ENCODE measurements around the gene LGALS8.
A peak's percentile ranks its signal among the peaks of the same experiment; 100 is the strongest.
"Not testable (repeated sequence)": the region's sequence is repeated elsewhere in the genome, so short reads cannot be mapped to it uniquely, and the experiment has no call there.

LGALS8 gene

DNA sequence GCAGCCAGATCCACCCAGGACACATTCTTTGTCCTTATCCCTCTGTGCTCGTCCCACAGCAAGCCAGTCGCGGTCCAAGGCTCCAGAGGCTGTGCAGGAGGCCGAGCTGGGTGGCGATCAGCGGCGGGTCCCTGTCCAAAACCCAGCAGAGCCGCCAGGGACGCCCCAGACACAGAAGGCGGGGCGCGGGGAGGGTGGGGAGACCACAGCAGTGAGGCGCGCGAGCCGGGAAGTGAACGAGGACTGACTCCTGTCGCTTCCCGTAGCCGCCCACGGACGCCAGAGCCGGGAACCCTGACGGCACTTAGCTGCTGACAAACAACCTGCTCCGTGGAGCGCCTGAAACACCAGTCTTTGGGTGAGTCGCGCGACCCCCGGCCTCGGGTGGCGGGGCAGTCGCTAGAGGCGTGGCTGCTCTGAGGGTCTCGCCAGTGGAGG lies at the start of gene LGALS8:
Gene LGALS8 (plus strand): TSS at position 279 of the 438 bp plus-strand sequence. CDS start 2,089 bp downstream, outside the sequence.
- DNase-seq (ENCODE audit: low read depth) = peak; percentile 86

GRCh38 chr1:236476019-236476418 lies 47.8 kb upstream of the LGALS8 start:
- DNase-seq (ENCODE audit: low read depth) = no peak

DNA sequence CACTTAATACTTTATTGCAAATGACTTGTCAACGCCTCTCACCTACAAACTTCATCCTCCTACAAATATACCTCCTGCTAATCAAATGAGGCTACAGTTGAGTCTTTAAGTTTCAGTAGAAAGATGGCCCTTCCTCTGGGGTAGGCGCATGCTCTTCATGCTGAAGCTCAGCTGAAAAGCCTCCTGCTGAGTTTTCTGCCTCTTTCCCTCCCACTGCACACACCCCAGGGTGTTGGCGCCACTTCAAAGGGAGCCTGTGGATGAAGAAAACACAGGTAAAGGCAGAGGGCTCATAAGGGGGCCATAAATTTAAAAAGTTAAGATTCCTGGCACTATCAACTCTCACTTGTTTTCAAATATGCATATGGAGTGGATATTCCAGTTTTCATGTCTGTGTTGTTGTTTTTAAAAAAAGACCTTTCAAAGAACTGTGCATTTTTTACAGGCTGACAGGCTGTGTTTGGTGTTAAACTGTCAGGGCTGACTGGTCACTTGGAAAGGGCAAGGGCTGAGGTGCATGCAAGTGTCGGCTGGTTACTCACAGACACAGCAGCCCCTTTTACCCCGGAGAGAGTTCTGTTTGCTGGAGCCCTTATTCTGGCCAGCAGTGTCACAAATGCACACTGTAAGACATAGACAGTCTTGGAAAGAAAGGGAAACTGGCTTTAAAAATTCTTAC lies 42.9 kb upstream of the LGALS8 start:
- no peak for DNase-seq (ENCODE audit: low read depth)

DNA sequence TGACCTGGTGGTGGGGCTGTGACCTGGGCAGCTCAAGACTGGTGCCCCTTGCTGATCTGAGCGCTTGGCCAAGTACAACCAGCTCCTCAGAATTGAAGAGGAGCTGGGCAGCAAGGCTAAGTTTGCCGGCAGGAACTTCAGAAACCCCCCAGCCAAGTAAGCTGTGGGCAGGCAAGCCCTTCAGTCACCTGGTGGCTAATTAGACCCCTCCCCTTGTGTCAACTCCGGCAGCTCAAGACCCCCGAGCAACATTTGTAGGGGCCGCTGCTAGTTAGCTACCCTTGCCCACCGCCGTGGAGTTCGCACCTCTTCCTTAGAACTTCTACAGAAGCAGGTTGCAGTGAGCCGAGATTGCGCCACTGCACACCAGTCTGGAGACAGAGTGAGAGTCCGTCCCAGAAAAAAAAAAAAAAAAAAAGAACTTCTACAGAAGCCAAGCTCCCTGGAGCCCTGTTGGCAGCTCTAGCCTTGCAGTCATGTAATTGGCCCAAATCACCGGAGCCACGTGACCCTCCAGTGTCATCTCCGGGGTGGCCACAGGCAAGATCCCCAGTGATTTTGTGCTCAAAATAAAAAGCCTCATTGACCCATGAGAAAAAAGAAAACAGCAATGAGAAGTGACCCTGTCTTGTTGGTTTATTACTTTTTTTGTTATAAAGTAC lies 39.3 kb upstream of the LGALS8 start:
- DNase-seq (ENCODE audit: low read depth) = no peak

DNA sequence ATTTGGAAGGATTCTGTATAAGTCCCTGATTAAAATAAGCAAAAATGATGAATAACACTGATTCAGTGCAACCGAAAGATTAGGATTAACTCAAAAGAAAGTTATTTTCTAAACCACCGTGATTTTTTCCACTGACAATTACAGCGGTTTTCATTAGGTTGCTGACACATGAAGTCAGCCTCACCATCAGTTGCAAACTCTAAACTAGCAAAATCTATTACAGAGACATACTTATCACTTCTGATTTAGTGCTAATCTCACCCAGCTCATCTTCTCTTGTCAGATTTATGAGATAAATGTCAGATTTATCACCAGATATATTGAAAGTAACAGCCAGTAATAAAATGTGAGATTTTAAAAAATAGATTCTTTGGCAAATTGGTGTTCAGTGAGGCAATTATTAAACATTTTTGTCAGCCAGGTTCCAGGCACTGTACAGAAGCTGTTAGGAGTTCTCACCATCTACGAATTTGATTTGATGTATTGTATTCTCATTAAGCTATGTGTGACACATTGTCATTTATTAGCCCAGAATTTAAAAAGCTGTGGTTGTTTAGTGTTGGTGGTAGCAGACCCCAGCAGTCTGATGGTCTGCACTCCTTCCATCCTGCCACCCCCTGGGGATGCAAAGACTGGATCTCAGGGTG lies 37.3 kb upstream of the LGALS8 start:
- DNase-seq (ENCODE audit: low read depth) = no peak

DNA sequence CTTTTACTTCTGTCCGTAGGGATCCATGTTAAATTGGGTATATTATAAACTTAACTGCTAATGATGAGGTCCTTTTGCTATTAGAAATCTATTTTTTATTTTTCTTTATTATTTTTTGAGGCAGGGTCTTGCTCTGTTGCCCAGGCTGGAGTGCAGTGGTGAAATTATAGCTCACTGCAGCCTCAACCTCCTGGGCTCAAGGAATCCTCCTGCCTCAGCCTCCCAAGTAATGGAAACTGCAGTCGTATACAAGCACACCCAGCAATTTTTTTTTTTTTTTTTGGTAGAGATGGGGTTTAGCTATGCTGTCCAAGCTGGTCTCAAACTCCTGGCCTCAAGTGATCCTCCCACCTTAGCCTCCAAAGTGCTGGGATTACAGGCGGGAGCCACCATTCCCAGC lies 34.6 kb upstream of the LGALS8 start:
- not testable (repeated sequence) for DNase-seq (ENCODE audit: low read depth)

DNA sequence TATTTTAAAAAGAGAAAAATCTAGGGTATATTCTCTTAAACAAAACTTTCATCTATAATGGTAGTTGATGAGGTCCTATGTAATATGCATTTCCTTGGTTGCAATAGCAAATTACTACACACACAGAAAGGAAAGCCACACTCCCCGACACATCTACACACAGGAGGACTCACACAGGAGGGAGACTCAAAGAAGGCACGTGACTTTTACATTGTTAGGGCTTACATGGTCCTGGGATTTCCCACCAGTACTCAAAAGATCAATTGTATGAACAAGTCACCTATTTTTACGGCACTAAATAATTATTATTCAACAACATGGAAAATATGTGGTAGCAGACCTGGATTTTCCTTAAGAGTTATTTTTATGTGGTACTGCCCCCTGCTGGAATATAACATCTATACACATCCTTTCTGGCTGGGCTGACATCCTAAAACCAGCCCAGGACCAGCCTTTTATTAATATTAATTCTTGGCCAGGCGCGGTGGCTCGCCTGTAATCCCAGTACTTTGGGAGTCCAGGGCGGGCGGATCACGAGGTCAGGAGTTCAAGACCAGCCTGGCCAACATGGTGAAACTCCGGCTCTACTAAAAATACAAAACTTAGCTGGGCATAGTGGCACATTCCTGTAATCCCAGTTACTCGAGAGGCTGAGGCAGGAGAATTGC lies 33.9 kb upstream of the LGALS8 start:
- DNase-seq (ENCODE audit: low read depth) = peak; percentile 60

DNA sequence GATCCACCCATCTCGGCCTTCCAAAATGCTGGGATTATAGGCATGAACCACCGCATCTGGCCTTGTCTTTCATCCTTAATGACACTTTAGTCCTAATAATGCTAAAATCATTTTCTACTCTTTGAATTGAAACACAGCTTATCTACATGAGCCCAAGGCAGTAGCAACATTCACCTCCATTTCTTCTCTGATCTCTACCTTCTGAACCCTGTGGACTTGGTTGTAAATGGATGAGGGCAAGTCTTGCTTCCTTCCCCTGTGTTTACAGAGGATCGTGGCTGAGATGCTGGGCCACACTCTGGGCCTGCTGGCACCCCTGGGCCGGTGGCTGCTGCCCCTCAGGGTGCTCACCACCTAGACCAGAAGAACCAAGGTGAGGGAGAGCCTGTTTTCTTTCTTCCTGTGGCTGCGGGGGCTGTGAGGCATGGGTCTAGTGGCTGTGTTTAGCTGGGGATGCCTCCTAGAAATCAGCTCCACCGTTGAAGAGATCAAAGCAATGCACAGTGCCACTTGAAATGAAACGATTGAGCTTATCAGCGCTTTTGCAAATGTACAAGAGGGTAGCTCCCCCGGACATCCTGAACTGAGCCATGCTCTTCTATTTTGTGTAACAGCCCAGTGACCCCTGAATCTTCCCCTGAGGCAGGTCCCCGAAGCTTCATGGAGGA lies 32.2 kb upstream of the LGALS8 start:
- DNase-seq (ENCODE audit: low read depth) = no peak

DNA sequence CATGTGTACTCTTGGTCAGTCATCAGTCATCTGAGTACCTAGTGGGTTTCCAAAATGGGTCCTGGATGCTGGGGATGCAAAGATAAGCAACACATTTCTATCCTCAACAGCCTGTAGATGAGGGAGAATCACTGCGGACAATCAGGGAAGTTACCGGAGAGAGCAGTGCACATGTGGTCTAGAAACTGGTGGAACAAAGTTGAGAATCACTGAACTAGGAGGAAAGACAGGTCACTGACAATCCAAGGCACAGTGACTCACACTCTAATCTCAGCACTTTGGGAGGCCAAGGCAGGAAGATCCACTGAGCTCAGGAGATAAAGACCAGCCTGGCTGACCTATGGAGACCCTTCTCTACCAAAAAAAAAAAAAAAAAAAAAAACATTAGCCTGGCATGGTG lies 31.4 kb upstream of the LGALS8 start:
- DNase-seq (ENCODE audit: low read depth) = no peak

DNA sequence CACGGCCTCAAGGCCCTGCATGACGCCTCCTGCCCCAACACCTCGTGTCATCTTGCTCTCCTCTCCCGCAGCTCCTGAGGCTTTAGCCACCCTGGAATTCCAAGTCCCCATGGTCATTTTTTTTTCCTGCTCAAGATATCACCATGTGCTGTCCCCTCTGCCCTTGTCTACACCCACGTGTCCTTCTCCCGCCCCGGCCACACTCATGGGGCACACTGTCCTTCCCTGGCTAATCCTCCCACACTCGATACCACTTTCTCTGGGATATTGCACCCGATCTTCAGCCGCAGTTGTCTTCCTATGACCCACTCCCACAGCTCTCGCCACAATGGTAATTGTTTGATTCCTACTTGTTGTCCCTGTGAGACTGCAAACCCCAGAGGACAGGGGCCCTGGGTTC lies 29.7 kb upstream of the LGALS8 start:
- DNase-seq (ENCODE audit: low read depth) = no peak

DNA sequence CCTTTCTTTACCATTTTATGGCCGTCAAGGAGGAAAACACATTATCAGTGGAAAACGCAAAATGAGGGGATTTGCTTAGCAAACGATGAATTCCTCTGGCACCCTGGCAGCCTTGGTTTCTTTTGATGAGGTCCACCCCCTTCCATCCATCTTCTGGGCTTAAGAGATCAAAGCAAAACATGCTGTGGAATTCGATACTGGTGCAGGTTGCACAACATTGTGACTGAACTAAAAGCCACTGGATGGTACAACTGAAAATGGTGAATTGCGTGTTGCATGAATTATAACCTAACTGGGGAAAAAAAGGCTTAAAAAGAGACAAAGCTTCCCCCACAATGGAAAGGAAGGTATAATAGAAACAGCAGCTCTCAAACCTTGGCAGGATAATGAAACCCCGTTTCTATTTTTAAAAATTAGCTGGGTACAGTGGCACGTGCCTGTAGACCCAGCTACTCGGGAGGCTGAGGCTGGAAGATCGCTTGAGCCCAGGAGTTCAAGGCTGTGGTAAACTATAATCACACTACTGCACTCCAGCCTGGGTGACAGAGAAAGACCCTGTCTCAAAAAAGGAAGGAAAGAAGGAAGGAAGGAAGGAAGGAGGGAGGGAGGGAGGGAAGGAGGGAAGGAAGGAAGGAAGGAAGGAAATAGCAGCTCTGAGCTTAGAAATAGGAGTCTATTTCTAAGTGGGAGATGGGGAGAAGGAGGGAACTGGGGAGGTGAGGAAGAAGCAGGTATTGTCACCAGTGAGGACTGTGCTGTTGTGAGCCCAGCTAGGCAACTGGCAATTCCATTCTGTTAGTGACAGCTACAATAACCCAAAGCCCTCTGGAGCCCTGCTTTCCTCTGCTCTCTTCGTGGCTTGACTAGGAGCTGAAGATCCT lies 29.0 kb upstream of the LGALS8 start:
- no peak for DNase-seq (ENCODE audit: low read depth)

- DNase-seq (ENCODE audit: low read depth) = no peak
Observed at GRCh38 chr1:236495467-236496112, 28.2 kb upstream of the LGALS8 start.

- DNase-seq (ENCODE audit: low read depth) = no peak
Observed at GRCh38 chr1:236497908-236498307, 25.9 kb upstream of the LGALS8 start.

GRCh38 chr1:236501093-236501492 lies 22.7 kb upstream of the LGALS8 start:
- no peak for DNase-seq (ENCODE audit: low read depth)

- peak; percentile 65 for DNase-seq (ENCODE audit: low read depth)
Observed at GRCh38 chr1:236502579-236502971, 21.2 kb upstream of the LGALS8 start.

GRCh38 chr1:236502972-236503639 lies 20.7 kb upstream of the LGALS8 start:
- peak; percentile 84 for DNase-seq (ENCODE audit: low read depth)

DNA sequence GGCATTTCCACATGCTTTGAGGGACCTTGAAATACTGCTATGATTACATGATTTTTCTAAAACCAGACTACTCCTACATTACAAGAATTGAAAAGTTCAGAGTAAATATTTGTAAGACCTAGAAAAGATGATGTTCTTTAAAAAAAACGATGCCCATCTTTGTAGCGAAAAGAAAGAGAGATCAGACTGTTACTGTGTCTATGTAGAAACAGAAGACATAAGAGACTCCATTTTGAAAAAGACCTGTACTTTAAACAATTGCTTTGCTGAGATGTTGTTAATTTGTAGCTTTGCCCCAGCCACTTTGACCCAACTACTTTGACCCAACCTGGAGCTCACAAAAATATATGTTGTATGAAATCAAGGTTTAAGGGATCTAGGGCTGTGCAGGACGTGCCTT lies 19.4 kb upstream of the LGALS8 start:
- not testable (repeated sequence) for DNase-seq (ENCODE audit: low read depth)

- peak; percentile 69 for DNase-seq (ENCODE audit: low read depth)
Observed at GRCh38 chr1:236507022-236507700, 16.6 kb upstream of the LGALS8 start.

GRCh38 chr1:236508593-236509027 lies 15.2 kb upstream of the LGALS8 start:
- no peak for DNase-seq (ENCODE audit: low read depth)

Data from EH (cell line).